Tibial nerve (tissue), 4 donors: Measurements from ENCODE around the gene ETNK2. TPM values are rescaled to one million over a fixed set of nuclear protein-coding genes. Genes with fewer than 3 reads are reported as not detected.
A peak's percentile ranks its signal among the peaks of the same experiment; 100 is the strongest.
"Not testable (repeated sequence)": the region's sequence is repeated elsewhere in the genome, so short reads cannot be mapped to it uniquely, and the experiment has no call there.

ENCODE experiments used
- DNase-seq, 2 donors: peaks; one replicate each; pipeline ENCODE4 v3.0.0-alpha.2; 2019; ENCODE audit warnings: low spot score in 2 of 2
- H3K27ac ChIP-seq, 4 donors: fragments of 200-600 bp; sonication (generic) in 3 of 4; one replicate each; pipeline ENCODE4 v1.5.1; 2017 to 2019; ENCODE audit warnings: mild to moderate bottlenecking in 1 of 4
- H3K27me3 ChIP-seq, 2 donors: fragments of 200-600 bp; sonication (generic) in 1 of 2; one replicate each; pipeline versions ENCODE4 v1.5.1 to v1.6.0; 2017 to 2019
- H3K36me3 ChIP-seq, 3 donors: fragments of 200-600 bp; sonication (generic); one replicate each; pipeline ENCODE4 v1.5.1; 2018 to 2019
- H3K4me1 ChIP-seq, 4 donors: fragments of 200-600 bp; sonication (generic) in 3 of 4; one replicate each; pipeline ENCODE4 v1.5.1; 2017 to 2019
- H3K4me3 ChIP-seq, 4 donors: fragments of 200-600 bp; sonication (generic) in 3 of 4; one replicate each; pipeline ENCODE4 v1.5.1; 2017 to 2019; ENCODE audit warnings: mild to moderate bottlenecking in 1 of 4, moderate library complexity in 1 of 4
- H3K9me3 ChIP-seq, 4 donors: fragments of 200-600 bp; sonication (generic) in 3 of 4; one replicate each; pipeline ENCODE4 v1.5.1; 2017 to 2019
- CTCF ChIP-seq, 5 experiments: fragments of 200-600 bp in 3 of 5; fragments of 450-650 bp in 2 of 5; sonication (generic) in 3 of 5; IDR thresholded peaks; one replicate each; pipeline ENCODE4 v1.5.1; 2016 to 2019; ENCODE audit warnings: antibody characterized with exemption in 5 of 5, mild to moderate bottlenecking in 3 of 5, moderate library complexity in 2 of 5
- EP300 ChIP-seq, 2 donors: sonication (generic); formaldehyde crosslinking; IDR thresholded peaks; one replicate each; pipeline ENCODE4 v1.6.1; 2017; ENCODE audit warnings: antibody characterized with exemption in 2 of 2, mild to moderate bottlenecking in 1 of 2
- POLR2A ChIP-seq, 2 donors: fragments of 450-650 bp; IDR thresholded peaks; one replicate each; pipeline ENCODE4 v1.6.1; 2017; ENCODE audit warnings: antibody characterized with exemption in 2 of 2, mild to moderate bottlenecking in 2 of 2, moderate library complexity in 2 of 2
- WGBS, 2 donors: methylation state at CpG; one replicate each; pipeline ENCODE4 v1.1.5; 2018; 5-methylcytosine and 5-hydroxymethylcytosine counted together
- total RNA-seq, 4 donors: library from RNA; depleted of rRNA; stranded (reverse); fragments of >200 nt; gene quantifications; one replicate each; pipeline ENCODE4 v1.1.0, GENCODE V29; 2016

Gene ETNK2
- total RNA-seq, 4 donors from 2014 or later, result 24.6 to 95.2 (median 67.8) TPM

GRCh38 chr1:204104331-204105130 lies 47.3 kb downstream of the ETNK2 start:
- H3K27ac ChIP-seq, result peak overlapping the region; percentile 21 to 84 (median 58)
- WGBS, 2 donors, result 48 to 57% methylated on average over 14 of the region's 14 CpGs
- DNase-seq, result no peak
- peaks cover 0 to 8% (median 0%) of the 10 kb centered on the region in 3 donors for H3K36me3 ChIP-seq
- peaks cover 3 to 90% (median 47%) of the 10 kb centered on the region in 4 donors for H3K4me1 ChIP-seq
- H3K4me3 ChIP-seq, result no peak overlapping the region
- no peak for TF ChIP-seq POLR2A (IDR thresholded peaks at IDR 0.05)
- TF ChIP-seq CTCF (IDR thresholded peaks at IDR 0.05), result no peak
- TF ChIP-seq EP300 (IDR thresholded peaks at IDR 0.05), result no peak
- no peaks in the 10 kb centered on the region for H3K27me3 ChIP-seq
- no peaks in the 10 kb centered on the region for H3K9me3 ChIP-seq

GRCh38 chr1:204103431-204103741 lies 48.5 kb downstream of the ETNK2 start:
- 30 to 33% methylated on average over 2 of the region's 2 CpGs for WGBS, 2 donors
- Histone ChIP-seq H3K4me1 (peaks cover 0 to 86% (median 44%) of the 10 kb centered on the region in 4 donors), H3K27me3 (no peaks in the 10 kb centered on the region), H3K36me3 (peaks cover 0 to 8% (median 0%) of the 10 kb centered on the region in 3 donors), H3K9me3 (no peaks in the 10 kb centered on the region), H3K4me3 (no peak overlapping the region), H3K27ac (peak overlapping the region in 2 of 4 donors; percentile 70 to 84)
- no peak for TF ChIP-seq POLR2A (IDR thresholded peaks at IDR 0.05)
- no peak for TF ChIP-seq CTCF (IDR thresholded peaks at IDR 0.05)
- no peak for TF ChIP-seq EP300 (IDR thresholded peaks at IDR 0.05)
- DNase-seq, result no peak

GRCh38 chr1:204102739-204103430 lies 49.0 kb downstream of the ETNK2 start:
- no peak for TF ChIP-seq POLR2A (IDR thresholded peaks at IDR 0.05)
- no peak for TF ChIP-seq EP300 (IDR thresholded peaks at IDR 0.05)
- no peak for TF ChIP-seq CTCF (IDR thresholded peaks at IDR 0.05)
- peaks cover 0 to 8% (median 0%) of the 10 kb centered on the region in 3 donors for H3K36me3 ChIP-seq
- no peak for DNase-seq
- H3K27ac ChIP-seq, result peak overlapping the region in 2 of 4 donors; percentile 70 to 84
- H3K4me1 ChIP-seq, result peaks cover 0 to 86% (median 42%) of the 10 kb centered on the region in 4 donors
- no peak overlapping the region for H3K4me3 ChIP-seq
- 26 to 27% methylated on average over 3 of the region's 3 CpGs for WGBS, 2 donors
- H3K9me3 ChIP-seq, result no peaks in the 10 kb centered on the region
- H3K27me3 ChIP-seq, result no peaks in the 10 kb centered on the region

GRCh38 chr1:204102029-204102611 lies 49.7 kb downstream of the ETNK2 start:
- DNase-seq, result no peak

GRCh38 chr1:204099754-204100153 lies 52.1 kb downstream of the ETNK2 start:
- 88 to 89% methylated on average over 2 of the region's 2 CpGs for WGBS, 2 donors

More at GRCh38 chr1:204102029-204102611, 49.7 kb downstream of the ETNK2 start:
- Histone ChIP-seq H3K27me3 (no peaks in the 10 kb centered on the region), H3K36me3 (peaks cover 0 to 7% (median 0%) of the 10 kb centered on the region in 3 donors), H3K9me3 (no peaks in the 10 kb centered on the region), H3K4me3 (no peak overlapping the region), H3K27ac (peak overlapping the region in 2 of 4 donors; percentile 70 to 84), H3K4me1 (peaks cover 0 to 83% (median 40%) of the 10 kb centered on the region in 4 donors)
- WGBS, 2 donors, result 50 to 58% methylated on average over 13 of the region's 13 CpGs
- no peak for TF ChIP-seq CTCF (IDR thresholded peaks at IDR 0.05)

More at GRCh38 chr1:204099754-204100153, 52.1 kb downstream of the ETNK2 start:
- not testable (repeated sequence) for DNase-seq, H3K9me3 ChIP-seq, H3K4me3 ChIP-seq, H3K36me3 ChIP-seq, H3K27me3 ChIP-seq
- peak overlapping the region in 1 of 4 donors; percentile 20 for H3K27ac ChIP-seq
- H3K4me1 ChIP-seq, result peaks cover 0 to 88% (median 43%) of the 10 kb centered on the region in 4 donors
